Neural crest cell (in vitro differentiated cells): Measurements from ENCODE around the gene OR2A12. TPM values are rescaled to one million over a fixed set of nuclear protein-coding genes. Genes with fewer than 3 reads are reported as not detected.

Experiments
- total RNA-seq: library from RNA; stranded (reverse); gene quantifications from 2 replicates; pipeline ENCODE4 v1.2.1, GENCODE V29; 2021

Gene OR2A12
- total RNA-seq, 1 donor from 2014 or later, result not detected

Other genes with a start within 250 kb of the OR2A12 start
- gene TCAF1, start 184.1 kb upstream of the OR2A12 start, total RNA-seq, result 105 and 107 TPM in 2 replicates
- gene OR2F2, start 151.0 kb upstream of the OR2A12 start, total RNA-seq, result not detected in 2 replicates
- gene OR2F1, start 131.4 kb upstream of the OR2A12 start, total RNA-seq, result not detected in 2 replicates
- gene OR6B1, start 86.0 kb upstream of the OR2A12 start, total RNA-seq, result not detected in 2 replicates
- not detected in 2 replicates for gene OR2A5, start 37.3 kb upstream of the OR2A12 start, total RNA-seq
- gene OR2A25, start 16.5 kb upstream of the OR2A12 start, total RNA-seq, result not detected in 2 replicates
- not detected in 2 replicates for gene OR2A2, start 23.3 kb downstream of the OR2A12 start, total RNA-seq
- not detected in 2 replicates for gene OR2A14, start 36.9 kb downstream of the OR2A12 start, total RNA-seq
- gene CTAGE4, start 97.2 kb downstream of the OR2A12 start, total RNA-seq, result 0.55 TPM in 1 of 2 replicates, not detected in the other
- gene ARHGEF35, start 109.6 kb downstream of the OR2A12 start, total RNA-seq, result 0.89 and 1.2 TPM in 2 replicates
- gene OR2A42, start 153.3 kb downstream of the OR2A12 start, total RNA-seq, result 0.14 TPM in 1 of 2 replicates, not detected in the other
- 0.33 and 0.41 TPM in 2 replicates for gene OR2A7, start 178.5 kb downstream of the OR2A12 start, total RNA-seq
- gene CTAGE8, start 183.0 kb downstream of the OR2A12 start, total RNA-seq, result 0.72 TPM in 1 of 2 replicates, not detected in the other
- gene OR2A1, start 226.1 kb downstream of the OR2A12 start, total RNA-seq, result 0.19 TPM in 1 of 2 replicates, not detected in the other